HT-29 (cell line): ENCODE results near the gene BCL6. TPM values are rescaled to one million over a fixed set of nuclear protein-coding genes. Genes with fewer than 3 reads are reported as not detected.

Experiments used
- DNase-seq: peaks from one replicate; pipeline ENCODE4 v3.0.0-alpha.2; 2015; ENCODE audit warnings: low spot score
- total RNA-seq: library from RNA; depleted of rRNA; stranded (reverse); fragments of >200 nt; shearing (Covaris generic); gene quantifications from 2 replicates; pipeline ENCODE4 v1.2.3, GENCODE V29; 2014; rRNA removed

BCL6 gene
- total RNA-seq, result 11.8 and 12.0 TPM in 2 replicates

DNA sequence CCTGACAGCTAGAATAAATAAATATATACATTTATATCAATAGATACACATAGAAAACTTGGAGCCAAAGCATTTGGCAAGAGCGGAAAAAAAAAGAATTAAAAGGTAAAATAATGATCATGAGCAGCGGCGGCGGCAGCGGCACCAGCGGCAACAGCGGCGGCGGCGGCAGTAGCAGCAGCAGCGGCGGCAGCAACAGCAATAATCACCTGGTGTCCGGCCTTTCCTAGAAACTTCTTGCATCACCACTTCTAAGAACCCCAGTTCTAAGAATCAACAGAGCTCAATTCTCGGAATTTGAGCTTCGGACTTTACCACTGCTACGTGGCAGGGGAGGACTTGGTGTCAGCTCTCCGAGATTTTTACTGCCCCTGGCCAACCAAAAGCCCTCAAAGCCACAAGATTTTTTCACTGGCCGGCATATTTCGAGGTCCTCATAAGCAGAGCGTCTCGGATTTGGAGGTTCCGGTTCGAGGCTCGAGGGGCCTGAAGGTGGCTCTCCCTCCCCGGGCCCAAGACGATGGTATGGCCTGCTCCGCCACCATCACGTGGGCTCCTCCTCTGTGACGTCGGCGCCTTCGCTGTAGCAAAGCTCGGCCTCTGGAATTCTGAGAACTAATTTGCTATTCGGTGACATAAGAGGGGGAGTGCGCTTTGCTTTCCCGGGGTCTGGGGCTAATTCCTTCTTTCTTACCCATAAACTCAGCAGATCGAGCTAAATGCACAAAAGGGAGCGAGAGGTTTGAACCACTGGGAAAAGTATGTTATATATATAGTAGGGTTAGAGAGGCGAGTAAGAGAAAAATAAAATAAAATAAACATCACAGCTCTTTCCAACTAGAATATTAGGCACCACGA, at the start of gene BCL6:
Gene BCL6 (minus strand): TSS at position 268 of the 858 bp plus-strand sequence. CDS start 11,775 bp downstream, outside the sequence.
- peak; percentile 97 for DNase-seq

- DNase-seq, result no peak
These were observed 49.5 kb upstream of the BCL6 start for GRCh38 chr3:187794731-187795130.

GRCh38 chr3:187793618-187794017, 48.4 kb upstream of the BCL6 start:
- no peak for DNase-seq

- no peak for DNase-seq
These were observed 47.3 kb upstream of the BCL6 start for GRCh38 chr3:187792521-187792920.

GRCh38 chr3:187789872-187790271, 44.6 kb upstream of the BCL6 start:
- peak; percentile 22 for DNase-seq

DNA sequence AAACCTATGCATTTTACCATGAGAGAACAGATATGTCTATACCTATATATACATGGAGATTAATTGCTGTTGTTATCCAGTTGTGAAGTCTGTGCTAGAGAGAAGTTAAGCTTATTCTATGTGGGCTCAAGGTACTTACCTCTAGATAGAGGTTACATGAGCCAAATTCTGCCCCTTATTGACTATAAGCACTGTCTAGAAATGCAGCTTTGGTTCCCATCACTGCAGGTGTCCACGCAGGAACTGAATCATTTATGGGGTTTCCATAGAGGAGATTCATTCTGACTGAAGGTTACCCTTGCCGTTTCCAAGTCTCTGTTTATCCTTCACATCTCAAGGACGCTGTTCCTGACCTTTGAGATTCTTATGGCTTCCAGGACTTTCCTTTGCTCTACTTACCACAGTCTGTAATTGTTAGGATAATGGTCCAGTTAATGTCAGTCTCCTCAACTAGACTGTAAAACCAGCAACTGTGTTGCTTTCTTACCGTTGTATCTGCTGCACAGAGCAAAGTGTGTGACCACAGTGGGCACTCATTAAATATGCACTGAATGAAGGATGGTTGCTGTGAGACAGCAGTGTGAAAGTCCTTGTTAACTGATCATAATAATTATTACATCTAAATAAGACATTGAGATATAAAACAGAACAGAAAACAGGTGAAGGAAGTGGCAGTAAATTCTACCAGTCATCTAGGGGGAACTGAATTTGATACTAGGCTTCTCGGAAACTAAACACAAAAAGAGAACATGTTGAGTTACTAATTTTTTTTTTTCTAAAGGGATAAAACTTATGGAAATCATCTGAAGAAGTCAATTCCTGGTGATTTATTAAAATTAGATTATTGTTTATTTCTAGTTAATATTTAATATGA, 44.0 kb upstream of the BCL6 start:
- DNase-seq, result no peak

GRCh38 chr3:187783098-187783497, 37.8 kb upstream of the BCL6 start:
- no peak for DNase-seq

GRCh38 chr3:187782006-187782405, 36.7 kb upstream of the BCL6 start:
- no peak for DNase-seq

GRCh38 chr3:187781001-187781400, 35.7 kb upstream of the BCL6 start:
- no peak for DNase-seq

DNA sequence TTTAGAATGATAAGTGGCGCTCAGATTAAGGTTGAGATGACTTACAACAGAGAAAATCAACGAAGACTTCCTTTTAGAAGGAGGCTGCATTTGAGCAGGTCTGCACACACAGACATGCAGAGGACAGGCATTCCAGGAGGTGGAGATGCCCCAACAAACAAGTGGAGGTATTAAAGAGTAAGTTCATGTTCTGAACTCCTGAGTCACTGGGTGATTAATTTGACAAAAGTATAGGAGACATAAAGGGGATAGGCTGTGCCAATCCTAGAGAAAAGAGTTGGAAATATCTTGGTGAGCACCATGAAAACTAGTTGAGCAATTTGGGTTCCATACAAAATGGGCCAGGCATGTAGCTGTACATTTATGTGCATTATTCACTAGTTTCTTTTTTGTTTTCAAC, 33.5 kb upstream of the BCL6 start:
- DNase-seq, result no peak

DNA sequence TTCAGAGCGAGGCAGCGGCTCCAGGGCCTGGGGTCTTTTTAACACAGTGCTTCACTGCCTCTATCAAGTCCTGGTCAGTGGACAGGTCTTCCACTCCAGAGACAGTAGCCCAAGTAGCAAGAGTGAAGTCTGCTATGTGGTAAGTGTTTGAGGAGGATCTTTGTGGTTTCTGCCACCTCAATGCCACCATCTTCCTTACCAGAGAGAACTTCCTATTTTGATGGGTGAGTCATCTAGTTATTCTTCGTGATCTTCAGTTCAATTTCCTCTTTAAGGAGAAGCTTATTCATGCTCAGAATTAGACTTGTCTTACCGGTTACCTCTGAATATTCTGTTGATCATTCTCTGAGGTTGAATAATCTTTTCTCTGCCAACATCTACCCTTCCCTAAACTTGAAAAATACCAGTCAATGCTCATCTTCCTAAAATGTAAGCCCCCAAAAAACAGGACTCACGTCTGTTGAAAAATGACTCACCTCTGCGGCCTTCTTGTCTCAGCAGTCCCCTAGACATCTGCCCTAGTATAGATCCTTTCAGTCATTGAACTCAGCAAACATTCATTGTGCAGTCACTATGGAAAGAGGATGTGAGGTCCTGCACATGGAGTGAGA, 32.2 kb upstream of the BCL6 start:
- DNase-seq, result peak; percentile 63

GRCh38 chr3:187775549-187775948, 30.3 kb upstream of the BCL6 start:
- no peak for DNase-seq

- no peak for DNase-seq
These were observed 29.0 kb upstream of the BCL6 start for GRCh38 chr3:187774185-187774789.

DNA sequence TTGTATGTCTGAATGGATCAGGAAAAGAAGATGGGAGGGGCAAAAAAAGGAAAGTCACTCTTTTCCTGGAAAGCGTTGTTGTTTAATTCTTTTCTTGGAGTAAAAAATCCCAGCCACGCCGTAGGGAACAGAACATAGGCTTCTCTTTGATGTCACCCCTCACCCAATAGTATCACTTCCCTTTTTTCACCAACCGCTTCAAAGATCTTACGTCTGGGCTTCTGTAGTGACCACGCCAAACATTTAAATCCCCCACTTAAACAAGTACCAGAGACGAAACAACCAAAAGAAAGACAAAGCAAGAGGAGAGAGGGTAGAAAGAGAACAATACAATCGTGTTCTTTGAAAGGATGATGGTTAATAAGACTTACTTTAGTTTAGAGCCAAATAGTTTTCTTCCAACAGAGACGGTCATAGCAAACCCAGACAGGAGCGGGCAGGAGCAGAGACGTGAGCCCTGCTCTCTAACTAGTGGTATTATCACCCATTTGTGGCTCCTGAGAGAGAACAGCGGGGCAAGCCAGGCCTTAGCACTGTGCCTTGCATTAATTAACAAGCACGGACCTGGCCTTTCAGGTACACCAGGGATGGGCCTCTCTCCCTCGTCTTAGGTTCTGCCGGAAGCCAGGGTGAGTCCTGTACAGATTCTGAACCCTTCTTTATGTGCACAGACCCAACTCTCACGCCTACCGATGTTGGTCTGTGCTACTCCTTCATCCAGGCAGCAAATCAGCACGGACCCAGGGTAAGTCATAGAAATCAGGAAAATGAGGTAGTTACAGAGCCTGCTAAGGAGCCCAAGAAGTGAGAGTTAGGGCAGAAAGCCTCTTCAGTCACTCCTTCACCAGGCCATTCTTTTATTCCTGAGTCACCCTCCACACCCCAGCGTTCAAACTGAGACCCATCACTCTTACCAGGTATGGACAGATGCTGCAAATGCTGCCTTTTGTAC, 28.2 kb upstream of the BCL6 start:
- DNase-seq, result no peak

DNA sequence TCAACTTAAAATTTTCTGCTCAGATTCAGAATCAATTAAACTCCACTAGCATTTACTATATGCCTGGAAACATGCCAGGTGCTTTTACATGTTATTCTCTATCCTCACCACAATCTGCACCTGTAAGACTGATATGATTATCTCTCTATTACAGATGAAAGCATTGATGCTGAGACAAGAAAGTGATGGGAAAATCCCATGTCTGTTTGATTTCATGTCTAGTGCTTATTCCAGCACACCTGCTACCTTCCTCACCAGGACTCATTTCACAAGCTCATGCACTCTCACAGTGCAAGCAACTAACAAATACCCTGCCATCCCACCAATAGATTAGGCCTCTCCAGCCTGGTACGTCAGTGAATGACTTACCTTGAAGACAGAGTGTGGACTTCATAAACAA, 25.0 kb upstream of the BCL6 start:
- DNase-seq, result no peak

DNA sequence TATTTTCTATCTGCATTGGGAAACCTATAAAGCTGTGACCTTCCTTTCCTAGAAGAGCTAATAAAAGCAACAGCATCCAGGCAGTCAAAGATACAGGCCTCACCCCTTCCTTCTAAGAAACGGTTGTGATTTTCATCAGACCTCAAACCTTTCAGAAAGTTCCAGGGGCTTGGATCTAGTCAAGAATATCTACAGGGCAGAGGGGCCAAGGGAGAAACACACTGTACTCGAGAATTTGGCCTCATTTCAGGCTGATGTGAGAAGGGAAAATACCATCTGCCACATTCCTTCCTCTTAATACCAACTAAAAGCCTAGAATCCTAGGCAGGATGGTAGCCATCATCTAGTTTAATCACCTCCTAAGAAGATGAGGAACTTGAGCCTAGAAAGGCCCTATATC, 24.5 kb upstream of the BCL6 start:
- DNase-seq, result no peak

GRCh38 chr3:187767266-187768012, 22.2 kb upstream of the BCL6 start:
- DNase-seq, result no peak

DNA sequence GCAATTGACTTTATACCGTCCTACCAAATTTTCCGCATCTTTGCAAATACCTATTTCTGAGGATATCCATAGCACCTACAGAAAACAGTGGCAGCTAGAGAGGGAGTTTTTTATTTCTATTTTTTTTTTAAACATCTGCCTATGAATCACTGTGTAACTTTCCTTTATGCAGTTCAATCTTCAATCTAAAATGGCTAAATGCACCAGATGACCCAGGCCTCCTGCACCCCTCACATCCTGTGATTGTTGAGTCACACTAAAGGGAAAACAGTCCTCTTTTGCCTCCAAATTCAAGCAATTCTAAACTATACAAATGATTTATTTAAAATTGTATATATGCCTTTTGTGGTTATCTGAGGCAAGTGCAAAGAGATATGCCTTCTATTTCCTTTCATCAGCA, 20.1 kb upstream of the BCL6 start:
- DNase-seq, result no peak

DNA sequence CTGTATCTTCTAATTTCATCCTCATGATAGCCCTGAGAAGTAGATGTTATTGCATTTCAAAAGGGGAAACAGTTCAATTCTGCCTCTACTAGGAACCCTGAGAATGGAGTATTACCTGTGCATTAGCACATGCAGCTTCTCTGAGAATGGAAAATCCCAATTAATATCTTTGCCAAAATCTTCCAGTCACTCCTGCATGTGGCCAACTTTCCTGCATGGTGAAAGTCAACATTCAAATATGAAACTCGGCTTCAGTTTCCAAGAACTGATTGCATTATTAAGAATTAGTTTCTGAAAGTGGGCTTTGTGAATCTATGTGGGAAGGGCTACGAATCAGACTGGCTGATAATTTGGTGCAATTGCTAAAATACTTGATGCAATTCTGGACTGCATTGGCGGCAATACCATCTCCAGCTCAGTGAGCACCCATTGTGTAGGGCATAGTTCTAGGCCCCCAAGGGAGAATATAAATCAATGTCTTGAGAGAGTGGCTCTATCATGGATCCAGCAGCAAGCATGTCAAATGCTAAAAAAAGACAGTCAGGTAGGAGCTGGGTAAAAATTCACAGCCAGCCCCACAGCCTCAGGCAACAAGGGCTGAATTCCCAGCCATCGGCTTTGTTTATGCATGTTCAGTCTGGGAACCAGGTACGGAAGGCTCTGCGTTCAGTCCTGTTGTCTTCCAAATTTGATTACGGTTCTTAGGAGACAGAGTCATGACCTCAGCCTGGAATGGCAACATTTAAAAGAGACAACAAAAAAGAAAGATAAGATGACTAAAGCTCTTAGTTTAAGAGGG, 18.8 kb upstream of the BCL6 start:
- DNase-seq, result no peak
